Neural cell (in vitro differentiated cells): ENCODE data around the gene ENAH. TPM values are rescaled to one million over a fixed set of nuclear protein-coding genes. Genes with fewer than 3 reads are reported as not detected.
"Not testable (repeated sequence)": the region's sequence is repeated elsewhere in the genome, so short reads cannot be mapped to it uniquely, and the experiment has no call there.

Source experiments
- H2AFZ ChIP-seq: fragments of 200-600, 300-800 bp; sonication (generic), shearing (Covaris generic); 2 replicates; pipeline ENCODE4 v1.6.0; 2014; ENCODE audit warnings: low read depth, mild to moderate bottlenecking, antibody characterized with exemption, low read length, moderate library complexity
- H3F3A ChIP-seq: fragments of 200-600 bp; shearing (Covaris generic); 2 replicates; pipeline ENCODE4 v1.6.1; 2016; ENCODE audit warnings: mild to moderate bottlenecking, moderate library complexity, mixed read lengths, antibody characterized with exemption, low read length; ENCODE audit not compliant: insufficient read depth, poor library complexity, severe bottlenecking
- H3K27ac ChIP-seq: fragments of 200-600, 300-800 bp; sonication (generic), shearing (Covaris generic); 2 replicates; pipeline ENCODE4 v1.5.1; 2014; ENCODE audit warnings: mild to moderate bottlenecking, low read length, moderate library complexity
- H3K27me3 ChIP-seq: fragments of 300-800, 200-600 bp; sonication (generic), shearing (Covaris generic); 2 replicates; pipeline ENCODE4 v1.6.0; 2014; ENCODE audit warnings: mild to moderate bottlenecking, low read depth, low read length, moderate library complexity; ENCODE audit not compliant: insufficient read depth
- H3K36me3 ChIP-seq: fragments of 300-800, 200-600 bp; sonication (generic), shearing (Covaris generic); 2 replicates; pipeline ENCODE4 v1.5.1; 2014; ENCODE audit warnings: mild to moderate bottlenecking, antibody characterized with exemption, low read length, moderate library complexity; ENCODE audit not compliant: insufficient read depth
- H3K4me2 ChIP-seq: fragments of 300-800, 200-600 bp; sonication (generic), shearing (Covaris generic); 2 replicates; pipeline ENCODE4 v1.6.0; 2014; ENCODE audit warnings: mild to moderate bottlenecking, low read length
- H3K4me3 ChIP-seq: fragments of 300-800, 200-600 bp; sonication (generic), shearing (Covaris generic); 2 replicates; pipeline ENCODE4 v1.5.1; 2014; ENCODE audit warnings: mild to moderate bottlenecking, low read length, moderate library complexity
- H3K79me2 ChIP-seq: fragments of 200-600 bp; shearing (Covaris generic); replicated peaks from 2 replicates; pipeline ENCODE4 v1.6.0; 2014; ENCODE audit warnings: mild to moderate bottlenecking, low read length, moderate library complexity; ENCODE audit not compliant: insufficient read depth
- H3K9ac ChIP-seq: fragments of 300-800, 200-600 bp; sonication (generic), shearing (Covaris generic); 2 replicates; pipeline ENCODE4 v1.6.1; 2016; ENCODE audit warnings: mild to moderate bottlenecking, low read length, mixed read lengths
- H3K9me2 ChIP-seq: fragments of 200-600 bp; shearing (Covaris generic); 2 replicates; pipeline ENCODE4 v1.6.1; 2016; ENCODE audit warnings: mild to moderate bottlenecking, low read length, mixed read lengths; ENCODE audit not compliant: insufficient read depth
- H3K9me3 ChIP-seq: fragments of 200-600, 300-800 bp; sonication (generic), shearing (Covaris generic); 2 replicates; pipeline ENCODE4 v1.6.1; 2016; ENCODE audit warnings: mild to moderate bottlenecking, mixed run types, low read length, moderate library complexity, mixed read lengths
- H4K20me1 ChIP-seq: fragments of 200-600 bp; shearing (Covaris generic); 2 replicates; pipeline ENCODE4 v1.6.1; 2016; ENCODE audit warnings: mild to moderate bottlenecking, mixed run types; ENCODE audit not compliant: insufficient read depth
- EP300 ChIP-seq: fragments of 450-650 bp; conservative IDR thresholded peaks from 2 replicates; pipeline ENCODE4 v1.6.1; 2014; ENCODE audit warnings: antibody characterized with exemption, mild to moderate bottlenecking, moderate library complexity; ENCODE audit not compliant: poor library complexity, severe bottlenecking
- EZH2 ChIP-seq: fragments of 200-600, 300-800 bp; shearing (Covaris generic), sonication (generic); IDR thresholded peaks from 2 replicates; pipeline ENCODE4 v1.6.1; 2014; ENCODE audit warnings: antibody characterized with exemption, low read length, borderline replicate concordance, mild to moderate bottlenecking; ENCODE audit not compliant: insufficient read depth, poor library complexity, severe bottlenecking
- MXI1 ChIP-seq: fragments of 450-650 bp; conservative IDR thresholded peaks from 2 replicates; pipeline ENCODE4 v1.6.1; 2014; ENCODE audit warnings: antibody characterized with exemption, mild to moderate bottlenecking; ENCODE audit not compliant: poor library complexity, severe bottlenecking
- POLR2AphosphoS5 ChIP-seq: IDR thresholded peaks from 2 replicates; pipeline ENCODE4 v1.6.1; 2012
- RAD21 ChIP-seq: fragments of 450-650 bp; conservative IDR thresholded peaks from 2 replicates; pipeline ENCODE4 v1.6.1; 2014; ENCODE audit warnings: antibody characterized with exemption, mild to moderate bottlenecking, moderate library complexity
- SMC3 ChIP-seq: fragments of 450-650 bp; conservative IDR thresholded peaks from 2 replicates; pipeline ENCODE4 v1.6.1; 2014; ENCODE audit warnings: antibody characterized with exemption, mild to moderate bottlenecking, moderate library complexity; ENCODE audit not compliant: poor library complexity
- TAF1 ChIP-seq: IDR thresholded peaks from 2 replicates; pipeline ENCODE4 v1.6.1; 2012; ENCODE audit warnings: low read depth
- polyA plus RNA-seq: library from polyadenylated mRNA; depleted of rRNA; stranded (reverse); fragments of >200 nt; gene quantifications from 2 replicates; pipeline ENCODE4 v1.2.3, GENCODE V29; 2014
- TF ChIP-seq, protein P1 (sequence below): fragments of 450-650 bp; IDR thresholded peaks from 2 replicates; pipeline ENCODE4 v1.5.1; 2014; ENCODE audit warnings: antibody characterized with exemption, mild to moderate bottlenecking, moderate library complexity; ENCODE audit not compliant: poor library complexity, severe bottlenecking
- TF ChIP-seq, protein P2 (sequence below): IDR thresholded peaks from 2 replicates; pipeline ENCODE4 v1.6.1; 2012; ENCODE audit warnings: borderline replicate concordance

ENAH gene
- polyA plus RNA-seq, 1 donor from 2014 or later, result 58.4 TPM

DNA sequence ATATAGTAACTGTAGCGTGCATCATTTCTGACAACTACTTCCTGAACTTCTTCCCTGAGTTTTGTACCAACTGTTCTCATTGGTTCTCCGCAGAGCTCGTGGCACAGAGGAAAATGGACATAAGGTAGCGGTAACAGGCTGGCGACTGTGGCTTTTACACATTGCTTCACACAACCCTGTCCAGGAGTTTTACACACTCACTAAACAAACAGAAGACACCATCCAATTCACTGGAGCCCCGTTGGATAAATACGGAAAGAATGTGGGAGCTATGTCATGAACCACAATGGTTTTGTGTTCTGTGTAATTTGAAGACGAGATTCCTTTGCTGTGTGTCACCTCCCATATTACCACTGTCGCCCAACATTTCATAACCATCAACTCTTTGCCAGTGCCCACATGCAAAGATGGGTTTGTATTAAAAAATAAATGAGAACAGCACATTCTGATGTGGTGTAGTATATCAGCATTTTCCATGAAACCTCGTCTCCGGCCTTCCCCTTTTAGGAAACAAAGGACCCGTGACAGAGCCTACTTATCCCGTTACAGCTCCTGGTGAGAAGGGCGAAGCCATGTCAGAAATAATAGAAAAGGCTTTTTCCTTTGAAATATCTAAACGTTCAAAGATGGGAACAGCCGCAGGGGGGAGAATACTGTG lies 47.4 kb upstream of the ENAH start:
- Histone ChIP-seq H3K27ac (no peak overlapping the region), H3K4me2 (no peak overlapping the region), H3F3A (no peaks in the 10 kb centered on the region), H3K9me3 (no peaks in the 10 kb centered on the region), H4K20me1 (no peaks in the 10 kb centered on the region), H3K79me2 (no peaks in the 10 kb centered on the region), H3K27me3 (no peaks in the 10 kb centered on the region), H3K4me3 (no peak overlapping the region), H3K9ac (no peak overlapping the region), H3K9me2 (no peaks in the 10 kb centered on the region), H2AFZ (no peak overlapping the region), H3K36me3 (no peaks in the 10 kb centered on the region)
- TF ChIP-seq EP300, result no peak

DNA sequence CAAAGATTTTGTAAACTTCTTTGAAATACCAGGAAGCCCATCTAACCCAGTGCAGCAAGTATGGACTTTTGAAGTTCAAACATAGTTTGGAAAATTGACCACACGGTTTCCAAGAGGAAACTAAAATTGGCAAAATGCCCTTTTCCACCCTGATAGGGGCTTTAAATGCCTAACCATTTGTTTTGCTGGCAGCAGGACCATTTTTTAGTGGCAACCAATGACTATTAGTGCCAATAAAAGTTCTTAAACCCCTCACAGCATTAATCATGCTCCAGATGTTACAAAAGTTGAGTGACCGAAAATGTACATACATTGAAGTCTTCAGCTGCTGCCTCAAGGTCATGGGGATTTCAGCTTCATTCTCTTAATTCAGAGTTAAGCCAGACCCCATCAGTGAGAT lies 46.4 kb upstream of the ENAH start:
- H3K4me2 ChIP-seq, result no peak overlapping the region
- H2AFZ ChIP-seq, result no peak overlapping the region
- TF ChIP-seq, protein P1, sequence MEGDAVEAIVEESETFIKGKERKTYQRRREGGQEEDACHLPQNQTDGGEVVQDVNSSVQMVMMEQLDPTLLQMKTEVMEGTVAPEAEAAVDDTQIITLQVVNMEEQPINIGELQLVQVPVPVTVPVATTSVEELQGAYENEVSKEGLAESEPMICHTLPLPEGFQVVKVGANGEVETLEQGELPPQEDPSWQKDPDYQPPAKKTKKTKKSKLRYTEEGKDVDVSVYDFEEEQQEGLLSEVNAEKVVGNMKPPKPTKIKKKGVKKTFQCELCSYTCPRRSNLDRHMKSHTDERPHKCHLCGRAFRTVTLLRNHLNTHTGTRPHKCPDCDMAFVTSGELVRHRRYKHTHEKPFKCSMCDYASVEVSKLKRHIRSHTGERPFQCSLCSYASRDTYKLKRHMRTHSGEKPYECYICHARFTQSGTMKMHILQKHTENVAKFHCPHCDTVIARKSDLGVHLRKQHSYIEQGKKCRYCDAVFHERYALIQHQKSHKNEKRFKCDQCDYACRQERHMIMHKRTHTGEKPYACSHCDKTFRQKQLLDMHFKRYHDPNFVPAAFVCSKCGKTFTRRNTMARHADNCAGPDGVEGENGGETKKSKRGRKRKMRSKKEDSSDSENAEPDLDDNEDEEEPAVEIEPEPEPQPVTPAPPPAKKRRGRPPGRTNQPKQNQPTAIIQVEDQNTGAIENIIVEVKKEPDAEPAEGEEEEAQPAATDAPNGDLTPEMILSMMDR, result no peak
- no peak for TF ChIP-seq POLR2AphosphoS5
- no peak for TF ChIP-seq RAD21
- no peak for TF ChIP-seq SMC3
- no peak for TF ChIP-seq EZH2
- no peak for TF ChIP-seq TAF1
- no peak for TF ChIP-seq MXI1
- TF ChIP-seq EP300, result no peak
- TF ChIP-seq, protein P2, sequence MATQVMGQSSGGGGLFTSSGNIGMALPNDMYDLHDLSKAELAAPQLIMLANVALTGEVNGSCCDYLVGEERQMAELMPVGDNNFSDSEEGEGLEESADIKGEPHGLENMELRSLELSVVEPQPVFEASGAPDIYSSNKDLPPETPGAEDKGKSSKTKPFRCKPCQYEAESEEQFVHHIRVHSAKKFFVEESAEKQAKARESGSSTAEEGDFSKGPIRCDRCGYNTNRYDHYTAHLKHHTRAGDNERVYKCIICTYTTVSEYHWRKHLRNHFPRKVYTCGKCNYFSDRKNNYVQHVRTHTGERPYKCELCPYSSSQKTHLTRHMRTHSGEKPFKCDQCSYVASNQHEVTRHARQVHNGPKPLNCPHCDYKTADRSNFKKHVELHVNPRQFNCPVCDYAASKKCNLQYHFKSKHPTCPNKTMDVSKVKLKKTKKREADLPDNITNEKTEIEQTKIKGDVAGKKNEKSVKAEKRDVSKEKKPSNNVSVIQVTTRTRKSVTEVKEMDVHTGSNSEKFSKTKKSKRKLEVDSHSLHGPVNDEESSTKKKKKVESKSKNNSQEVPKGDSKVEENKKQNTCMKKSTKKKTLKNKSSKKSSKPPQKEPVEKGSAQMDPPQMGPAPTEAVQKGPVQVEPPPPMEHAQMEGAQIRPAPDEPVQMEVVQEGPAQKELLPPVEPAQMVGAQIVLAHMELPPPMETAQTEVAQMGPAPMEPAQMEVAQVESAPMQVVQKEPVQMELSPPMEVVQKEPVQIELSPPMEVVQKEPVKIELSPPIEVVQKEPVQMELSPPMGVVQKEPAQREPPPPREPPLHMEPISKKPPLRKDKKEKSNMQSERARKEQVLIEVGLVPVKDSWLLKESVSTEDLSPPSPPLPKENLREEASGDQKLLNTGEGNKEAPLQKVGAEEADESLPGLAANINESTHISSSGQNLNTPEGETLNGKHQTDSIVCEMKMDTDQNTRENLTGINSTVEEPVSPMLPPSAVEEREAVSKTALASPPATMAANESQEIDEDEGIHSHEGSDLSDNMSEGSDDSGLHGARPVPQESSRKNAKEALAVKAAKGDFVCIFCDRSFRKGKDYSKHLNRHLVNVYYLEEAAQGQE, result no peak

DNA sequence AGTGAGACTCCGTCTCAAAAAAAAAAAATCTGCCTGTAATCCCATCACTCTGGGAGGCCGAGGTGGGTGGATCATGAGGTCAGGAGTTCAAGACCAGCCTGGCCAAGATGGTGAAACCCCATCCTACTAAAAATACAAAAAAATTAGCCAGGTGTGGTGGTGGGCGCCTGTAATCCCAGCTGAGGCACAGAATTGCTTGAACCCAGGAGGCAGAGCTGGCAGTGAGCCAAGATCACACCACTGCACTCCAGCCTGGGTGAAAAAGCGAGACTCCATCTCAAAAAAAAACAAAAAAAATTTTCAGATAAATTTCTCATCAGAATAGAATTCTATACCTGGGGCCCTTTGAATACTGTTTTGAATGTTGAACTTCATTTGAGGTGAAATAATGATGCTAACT lies 45.3 kb upstream of the ENAH start:
- not testable (repeated sequence) for H3K36me3 ChIP-seq, H3K27ac ChIP-seq, H3K27me3 ChIP-seq, H3K79me2 ChIP-seq, H3K4me3 ChIP-seq, H3K9me2 ChIP-seq, H4K20me1 ChIP-seq, H3F3A ChIP-seq, H3K9me3 ChIP-seq, H3K4me2 ChIP-seq, H2AFZ ChIP-seq, H3K9ac ChIP-seq

More for the DNA sequence above, 46.4 kb upstream of the ENAH start:
- no peak overlapping the region for H3K27ac ChIP-seq
- H3K9ac ChIP-seq, result no peak overlapping the region
- no peaks in the 10 kb centered on the region for H3F3A ChIP-seq
- no peaks in the 10 kb centered on the region for H3K9me2 ChIP-seq
- H4K20me1 ChIP-seq, result no peaks in the 10 kb centered on the region
- no peak overlapping the region for H3K4me3 ChIP-seq
- no peaks in the 10 kb centered on the region for H3K9me3 ChIP-seq
- no peaks in the 10 kb centered on the region for H3K27me3 ChIP-seq
- H3K36me3 ChIP-seq, result no peaks in the 10 kb centered on the region
- no peaks in the 10 kb centered on the region for H3K79me2 ChIP-seq
